GM12873 (cell line): ENCODE measurements around the gene GPR26.

Source experiments
- TF ChIP-seq, protein P1 (sequence below): IDR thresholded peaks from 2 replicates; pipeline ENCODE4 v1.5.1; 2012; ENCODE audit warnings: low read depth, mild to moderate bottlenecking, moderate library complexity, low read length, control low read depth; ENCODE audit not compliant: insufficient read depth; ENCODE audit errors: missing control alignments

Gene GPR26

GRCh38 chr10:123741711-123742110 is 75.6 kb downstream of the GPR26 start:
- TF ChIP-seq, protein P1, sequence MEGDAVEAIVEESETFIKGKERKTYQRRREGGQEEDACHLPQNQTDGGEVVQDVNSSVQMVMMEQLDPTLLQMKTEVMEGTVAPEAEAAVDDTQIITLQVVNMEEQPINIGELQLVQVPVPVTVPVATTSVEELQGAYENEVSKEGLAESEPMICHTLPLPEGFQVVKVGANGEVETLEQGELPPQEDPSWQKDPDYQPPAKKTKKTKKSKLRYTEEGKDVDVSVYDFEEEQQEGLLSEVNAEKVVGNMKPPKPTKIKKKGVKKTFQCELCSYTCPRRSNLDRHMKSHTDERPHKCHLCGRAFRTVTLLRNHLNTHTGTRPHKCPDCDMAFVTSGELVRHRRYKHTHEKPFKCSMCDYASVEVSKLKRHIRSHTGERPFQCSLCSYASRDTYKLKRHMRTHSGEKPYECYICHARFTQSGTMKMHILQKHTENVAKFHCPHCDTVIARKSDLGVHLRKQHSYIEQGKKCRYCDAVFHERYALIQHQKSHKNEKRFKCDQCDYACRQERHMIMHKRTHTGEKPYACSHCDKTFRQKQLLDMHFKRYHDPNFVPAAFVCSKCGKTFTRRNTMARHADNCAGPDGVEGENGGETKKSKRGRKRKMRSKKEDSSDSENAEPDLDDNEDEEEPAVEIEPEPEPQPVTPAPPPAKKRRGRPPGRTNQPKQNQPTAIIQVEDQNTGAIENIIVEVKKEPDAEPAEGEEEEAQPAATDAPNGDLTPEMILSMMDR = no peak

DNA sequence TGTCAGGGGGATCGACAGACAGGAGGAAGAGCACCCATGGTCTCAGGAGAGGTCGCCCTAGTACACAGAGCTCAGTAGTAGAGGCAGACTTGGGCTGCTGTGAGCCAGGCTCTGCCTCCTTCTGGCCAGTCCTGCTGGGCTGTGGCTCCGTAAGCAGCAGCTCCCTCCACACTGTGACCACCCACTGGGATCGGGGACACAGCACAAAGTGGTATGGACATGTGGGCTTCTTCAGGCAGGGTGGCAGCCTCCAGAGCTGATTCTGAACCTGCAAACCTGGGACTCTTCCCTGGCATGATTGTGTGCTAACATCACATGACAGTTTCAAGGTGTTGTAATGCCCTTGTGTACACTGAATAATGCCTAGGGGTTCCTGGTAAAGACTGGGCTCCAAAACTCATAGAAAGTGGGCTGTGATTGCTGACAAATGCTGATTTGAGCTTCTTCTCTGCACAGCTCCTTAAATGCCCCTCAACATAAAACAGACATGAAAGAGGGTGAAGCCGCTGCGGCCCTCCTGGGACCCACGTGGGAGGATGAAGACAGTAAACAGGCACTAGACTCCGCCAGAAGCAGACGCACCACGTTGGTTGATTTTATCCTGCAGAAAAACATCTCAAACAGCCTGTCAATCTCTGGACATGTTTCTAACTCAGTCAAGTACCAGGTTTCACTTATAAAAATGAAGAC is 76.7 kb downstream of the GPR26 start:
- TF ChIP-seq, protein P1 = no peak

DNA sequence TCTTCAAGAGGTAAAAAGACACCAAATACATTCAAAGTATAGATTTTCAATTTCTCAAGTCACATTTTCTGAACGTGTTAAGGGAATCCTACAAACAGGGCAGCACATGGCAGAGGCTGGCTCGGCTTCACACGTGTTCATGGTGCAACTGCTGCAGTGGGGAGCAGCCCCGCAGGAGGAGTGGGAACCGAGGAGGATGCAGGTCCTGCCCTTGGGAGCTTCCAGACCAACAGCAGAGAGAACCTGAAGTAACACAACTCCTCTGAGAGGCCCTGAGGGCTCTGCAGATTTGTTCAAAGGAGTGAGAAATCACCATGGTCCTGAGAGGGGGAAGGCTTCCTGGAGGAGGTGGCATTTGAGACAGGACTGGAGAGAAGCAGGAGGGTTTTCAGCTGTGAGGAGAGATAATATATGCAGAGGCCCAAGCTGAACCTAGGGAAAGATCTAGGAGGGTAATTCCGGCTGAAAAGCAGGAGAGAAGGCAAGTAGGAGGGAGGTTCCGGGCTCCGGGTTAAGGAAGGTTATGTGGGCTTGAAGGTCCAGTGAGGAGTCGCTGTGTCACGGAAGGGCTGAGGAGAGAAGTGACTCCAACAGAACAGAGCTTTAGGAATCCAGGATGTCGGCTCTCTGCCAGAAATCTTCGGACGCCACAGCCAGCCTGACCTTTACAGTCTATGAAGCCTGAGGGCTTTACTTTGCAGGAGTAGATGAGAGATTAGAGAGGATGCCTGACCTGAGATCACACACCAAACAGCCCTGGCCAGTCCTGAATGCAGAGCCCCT is 77.5 kb downstream of the GPR26 start:
- TF ChIP-seq, protein P1 = no peak

DNA sequence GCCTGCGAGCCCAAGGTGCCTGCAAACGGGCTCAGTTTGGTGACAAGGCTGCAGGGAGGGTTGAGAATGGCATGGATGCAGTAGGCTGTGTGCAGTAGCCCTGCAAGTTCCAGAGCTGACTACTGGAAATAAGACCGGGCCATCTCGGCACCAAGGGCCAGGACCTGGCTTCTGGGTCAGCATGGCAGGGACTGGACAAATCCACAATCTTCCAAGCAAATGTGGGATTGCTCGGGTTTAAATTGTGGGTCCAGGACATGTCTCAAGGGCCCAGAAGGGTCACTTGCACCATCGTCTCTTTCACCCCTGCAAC is 78.0 kb downstream of the GPR26 start:
- TF ChIP-seq, protein P1 = no peak
